C4-2B (cell line): ENCODE results near the gene OR6C74.

Experiments
- ZFX ChIP-seq: fragments of 450-650 bp; IDR thresholded peaks from 2 replicates; pipeline ENCODE4 v1.6.1; 2017
- TF ChIP-seq, protein P1 (sequence below): fragments of 450-650 bp; conservative IDR thresholded peaks from 2 replicates; pipeline ENCODE4 v1.5.1; 2017; ENCODE audit warnings: mild to moderate bottlenecking

DNA sequence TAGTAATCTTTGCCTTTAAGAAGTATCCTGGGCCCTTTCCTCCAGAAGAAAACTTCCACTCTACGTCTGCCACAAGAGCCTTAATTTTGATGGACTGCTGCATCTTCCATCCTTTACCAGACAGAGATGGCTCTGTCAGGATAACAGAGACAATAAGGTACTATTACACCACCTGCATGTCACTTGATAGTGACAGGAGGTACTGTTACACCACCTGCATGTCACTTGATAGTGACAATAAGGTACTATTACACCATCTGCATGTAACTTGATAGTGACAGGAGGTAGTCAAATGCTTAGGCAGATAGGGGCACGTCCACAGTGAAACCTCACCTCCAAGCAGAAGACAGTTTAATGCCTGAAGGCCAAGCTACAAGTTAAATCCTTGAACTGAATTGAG lies 13.9 kb downstream of the OR6C74 start:
- TF ChIP-seq, protein P1, sequence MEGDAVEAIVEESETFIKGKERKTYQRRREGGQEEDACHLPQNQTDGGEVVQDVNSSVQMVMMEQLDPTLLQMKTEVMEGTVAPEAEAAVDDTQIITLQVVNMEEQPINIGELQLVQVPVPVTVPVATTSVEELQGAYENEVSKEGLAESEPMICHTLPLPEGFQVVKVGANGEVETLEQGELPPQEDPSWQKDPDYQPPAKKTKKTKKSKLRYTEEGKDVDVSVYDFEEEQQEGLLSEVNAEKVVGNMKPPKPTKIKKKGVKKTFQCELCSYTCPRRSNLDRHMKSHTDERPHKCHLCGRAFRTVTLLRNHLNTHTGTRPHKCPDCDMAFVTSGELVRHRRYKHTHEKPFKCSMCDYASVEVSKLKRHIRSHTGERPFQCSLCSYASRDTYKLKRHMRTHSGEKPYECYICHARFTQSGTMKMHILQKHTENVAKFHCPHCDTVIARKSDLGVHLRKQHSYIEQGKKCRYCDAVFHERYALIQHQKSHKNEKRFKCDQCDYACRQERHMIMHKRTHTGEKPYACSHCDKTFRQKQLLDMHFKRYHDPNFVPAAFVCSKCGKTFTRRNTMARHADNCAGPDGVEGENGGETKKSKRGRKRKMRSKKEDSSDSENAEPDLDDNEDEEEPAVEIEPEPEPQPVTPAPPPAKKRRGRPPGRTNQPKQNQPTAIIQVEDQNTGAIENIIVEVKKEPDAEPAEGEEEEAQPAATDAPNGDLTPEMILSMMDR: no peak
- no peak for TF ChIP-seq ZFX
